GM21423 (cell line): ENCODE measurements around the gene DERL3.

ENCODE experiments used
- ATAC-seq: cut with Tn5 transposase; IDR thresholded peaks from one replicate; pipeline ENCODE4 v1.9.1; 2021; ENCODE audit warnings: mild to moderate bottlenecking, moderate library complexity; ENCODE audit not compliant: unreplicated experiment

DERL3 gene

GRCh38 chr22:23832226-23833016 is 6.4 kb downstream of the DERL3 start:
- no peak for ATAC-seq

GRCh38 chr22:23831781-23832180 is 7.0 kb downstream of the DERL3 start:
- no peak for ATAC-seq

DNA sequence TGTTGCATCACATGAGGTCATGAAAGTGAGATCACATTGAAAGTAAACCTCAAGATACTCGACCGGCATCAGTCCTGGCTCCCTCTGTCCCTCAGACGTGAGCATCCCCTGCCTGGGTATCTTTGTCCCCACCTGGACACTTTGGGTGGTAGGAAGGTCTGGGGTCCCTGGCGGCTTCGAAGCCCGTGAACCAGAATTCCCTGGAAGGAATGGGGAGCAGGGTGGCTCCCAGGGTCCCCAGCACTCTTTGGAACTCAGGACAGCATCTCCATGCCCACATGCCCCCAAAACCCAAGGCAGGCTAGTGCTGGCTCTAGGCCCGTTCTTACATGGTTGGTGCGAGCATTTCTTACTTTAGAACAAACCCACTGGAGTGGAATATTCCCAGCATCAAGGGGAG is 7.5 kb downstream of the DERL3 start:
- no peak for ATAC-seq

- ATAC-seq = no peak
Observed at GRCh38 chr22:23829845-23830372, 8.9 kb downstream of the DERL3 start.

DNA sequence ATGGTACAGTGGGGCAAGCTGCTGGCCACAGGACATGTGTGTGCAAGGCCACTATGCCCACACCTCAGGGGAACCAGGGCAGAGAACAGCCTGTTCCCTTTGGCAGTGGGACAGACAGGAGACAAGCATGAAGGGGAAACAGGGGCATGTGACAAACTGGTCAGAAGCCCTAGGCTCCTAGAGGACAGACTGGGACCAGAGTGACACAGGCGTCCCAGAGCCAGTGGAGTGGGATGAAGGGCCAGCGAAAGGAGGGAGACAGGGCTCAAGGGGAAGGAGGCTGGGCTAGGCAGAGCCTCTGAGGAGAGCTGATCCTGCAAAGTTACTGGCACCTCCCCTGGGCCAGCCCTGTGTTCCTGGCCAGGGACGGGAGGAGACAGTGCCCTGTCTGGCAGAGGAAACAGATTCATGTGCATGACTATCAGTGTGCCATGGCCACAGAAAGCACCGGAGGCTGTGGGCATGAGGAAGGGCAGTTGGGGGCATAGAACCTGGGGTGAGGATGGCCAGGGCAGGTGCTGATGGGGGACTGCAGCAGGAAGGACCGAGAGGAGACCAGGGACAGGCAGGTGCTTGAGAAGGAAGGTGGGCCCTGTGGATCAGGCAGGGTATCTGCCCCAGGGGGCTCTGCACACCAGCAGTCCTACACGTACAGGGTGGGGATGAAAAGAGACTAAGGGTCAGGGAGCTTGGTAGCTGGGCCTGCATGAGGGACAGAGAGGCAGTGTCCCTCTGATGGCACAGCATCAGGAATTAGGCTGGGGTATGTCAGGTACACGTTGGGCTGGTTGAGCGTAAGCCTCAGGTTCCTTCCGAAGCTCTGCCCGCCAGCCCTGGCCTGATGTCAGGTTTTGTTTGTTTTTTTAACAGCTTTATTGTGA is 9.8 kb downstream of the DERL3 start:
- no peak for ATAC-seq

DNA sequence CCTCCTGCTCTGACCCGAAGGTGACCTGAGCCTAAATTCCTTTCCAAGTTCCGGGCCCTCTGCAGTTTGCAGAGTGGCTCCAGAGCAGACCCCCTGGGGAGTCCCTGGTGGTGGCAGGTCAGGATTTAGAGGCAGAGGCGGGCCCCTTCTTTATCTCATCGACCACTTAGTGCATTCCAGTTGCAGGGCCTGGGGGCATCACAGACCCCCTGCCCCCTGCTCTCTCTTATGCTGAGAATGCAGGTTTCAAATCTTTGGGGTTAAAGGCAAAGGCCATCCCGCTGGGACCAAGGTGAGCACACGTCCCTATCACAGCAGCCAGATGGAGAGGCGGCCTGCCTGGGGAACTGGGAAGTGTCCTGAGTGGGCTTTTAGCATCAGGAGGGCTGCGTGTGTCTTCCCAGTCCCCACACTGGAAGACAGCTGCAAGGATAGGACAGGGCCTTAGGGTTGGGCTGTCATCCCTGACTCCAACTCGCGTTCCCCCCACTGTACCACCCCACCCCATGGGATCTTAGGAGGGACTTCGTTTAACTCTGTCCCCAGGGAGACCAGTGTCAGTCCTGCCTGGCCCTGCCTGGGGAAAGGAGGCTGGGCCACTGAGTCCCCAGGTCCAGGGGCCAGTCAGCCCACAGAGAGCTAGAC is 11.3 kb downstream of the DERL3 start:
- no peak for ATAC-seq

DNA sequence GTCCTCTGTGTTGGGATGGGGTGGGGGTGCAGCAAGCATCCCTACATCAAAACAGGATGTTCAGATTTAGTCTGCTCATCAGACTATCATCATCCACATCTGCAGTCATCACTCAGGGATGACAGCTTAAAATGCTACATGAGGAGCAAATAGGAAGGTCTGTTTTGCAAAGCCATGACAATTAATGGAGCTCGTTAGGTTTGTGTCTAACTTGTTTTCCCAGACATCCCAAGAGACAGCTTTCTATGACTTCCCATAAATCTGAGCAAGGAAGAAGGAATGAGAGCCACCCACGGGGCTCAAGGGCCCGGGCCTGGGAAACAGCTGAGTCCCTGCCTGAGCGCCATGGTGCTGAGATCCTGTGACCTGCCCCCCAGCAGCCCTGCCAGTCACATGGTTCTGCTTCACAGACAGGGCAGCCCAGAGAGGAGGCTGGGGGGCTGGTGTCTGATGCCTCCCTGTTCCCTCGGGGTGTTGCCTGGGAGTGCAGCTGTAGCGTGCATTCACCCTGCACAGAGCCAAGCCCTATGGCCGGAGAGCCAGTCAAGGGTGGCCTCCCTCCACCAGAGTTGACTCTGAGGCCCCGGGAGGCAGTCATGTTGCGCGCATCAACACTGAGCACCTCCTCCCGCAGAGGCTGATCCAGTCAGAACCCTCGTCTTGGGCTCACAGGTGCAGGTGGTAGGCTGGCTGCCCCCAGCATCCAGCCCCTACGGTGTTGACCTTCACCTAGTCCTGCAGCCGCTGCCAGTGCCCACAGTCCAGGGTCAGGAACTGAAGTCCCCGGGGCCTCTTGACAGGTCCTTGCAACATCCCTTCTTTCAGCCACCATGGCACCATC is 12.1 kb downstream of the DERL3 start:
- ATAC-seq = no peak

DNA sequence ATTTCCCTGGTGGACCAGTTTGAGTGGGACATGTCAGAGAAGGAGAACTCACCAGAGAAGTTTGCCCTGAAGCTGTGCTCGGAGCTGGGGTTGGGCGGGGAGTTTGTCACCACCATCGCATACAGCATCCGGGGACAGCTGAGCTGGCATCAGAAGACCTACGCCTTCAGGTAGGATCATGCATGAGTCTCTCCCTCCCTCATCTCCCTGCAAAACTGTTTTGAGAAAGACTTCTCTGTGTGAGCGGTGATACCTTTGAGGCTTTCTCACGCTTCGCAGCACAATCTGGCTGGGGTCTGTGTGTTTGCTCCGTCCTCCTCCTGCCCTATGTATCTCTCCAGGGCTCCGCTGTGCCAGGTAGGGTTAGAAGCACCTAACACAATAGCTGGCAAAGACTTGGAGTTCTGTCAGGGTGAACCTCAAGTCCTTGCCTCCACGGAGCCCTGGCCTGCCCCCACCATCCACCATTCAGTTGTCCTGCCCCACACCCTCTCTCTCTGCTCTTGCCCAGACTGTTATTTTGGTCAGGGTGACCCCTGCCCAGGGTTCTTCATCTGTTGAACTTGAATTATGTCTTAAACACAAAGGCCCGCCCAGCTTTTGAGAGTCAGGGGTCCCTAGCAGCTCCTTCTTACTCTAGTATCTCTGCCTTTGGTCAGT is 13.4 kb downstream of the DERL3 start:
- no peak for ATAC-seq

GRCh38 chr22:23824476-23825245 is 14.1 kb downstream of the DERL3 start:
- ATAC-seq = no peak

DNA sequence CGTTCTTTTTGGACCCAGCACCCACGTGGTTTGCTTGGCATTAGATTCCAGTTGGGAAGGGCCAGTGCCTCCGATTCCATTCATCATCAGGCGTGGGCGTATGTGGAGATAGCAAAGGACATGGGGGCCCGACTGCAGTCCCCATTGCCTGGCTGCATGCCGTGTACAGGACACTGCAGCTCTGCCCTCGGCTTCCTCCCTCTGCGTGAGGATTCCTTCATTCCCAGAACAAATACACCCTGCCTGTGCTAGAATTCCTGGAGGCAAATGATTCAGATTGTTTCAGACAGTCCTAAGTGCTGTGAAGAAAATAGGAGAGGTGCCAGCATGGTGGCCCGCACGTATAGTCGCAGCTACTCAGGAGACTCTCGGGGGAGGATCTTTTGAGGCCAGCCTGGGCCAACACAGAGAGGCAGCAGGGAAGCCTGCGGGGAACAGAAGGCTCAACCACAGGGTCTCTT is 15.4 kb downstream of the DERL3 start:
- ATAC-seq = no peak

- ATAC-seq = no peak
Observed at GRCh38 chr22:23822101-23822671, 16.6 kb downstream of the DERL3 start.

DNA sequence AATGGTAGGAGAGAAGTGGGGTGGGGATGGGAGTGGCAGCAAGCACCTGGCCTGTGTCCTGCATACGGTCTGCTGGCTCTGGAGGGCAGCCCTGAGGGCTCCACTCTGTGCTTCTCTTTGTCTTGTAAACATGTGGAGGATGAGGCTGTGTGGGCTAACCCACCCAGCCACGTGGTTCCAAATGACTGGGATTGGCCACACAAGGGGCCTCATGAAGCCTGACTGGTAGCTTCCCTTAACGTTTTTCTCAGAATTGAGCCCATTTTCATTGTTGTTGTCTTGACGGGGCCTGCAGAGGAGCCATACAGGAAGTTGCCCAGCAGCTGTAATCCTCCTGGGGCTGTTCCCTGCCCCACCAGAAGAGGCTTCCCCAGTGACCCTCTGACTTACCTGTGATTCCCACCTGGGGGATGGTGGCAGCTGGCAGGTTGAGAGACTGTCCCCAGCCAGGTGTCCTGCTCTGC is 18.0 kb downstream of the DERL3 start:
- no peak for ATAC-seq

- ATAC-seq = no peak
Observed at GRCh38 chr22:23818541-23818940, 20.3 kb downstream of the DERL3 start.

- ATAC-seq = no peak
Observed at GRCh38 chr22:23817146-23817545, 21.7 kb downstream of the DERL3 start.

DNA sequence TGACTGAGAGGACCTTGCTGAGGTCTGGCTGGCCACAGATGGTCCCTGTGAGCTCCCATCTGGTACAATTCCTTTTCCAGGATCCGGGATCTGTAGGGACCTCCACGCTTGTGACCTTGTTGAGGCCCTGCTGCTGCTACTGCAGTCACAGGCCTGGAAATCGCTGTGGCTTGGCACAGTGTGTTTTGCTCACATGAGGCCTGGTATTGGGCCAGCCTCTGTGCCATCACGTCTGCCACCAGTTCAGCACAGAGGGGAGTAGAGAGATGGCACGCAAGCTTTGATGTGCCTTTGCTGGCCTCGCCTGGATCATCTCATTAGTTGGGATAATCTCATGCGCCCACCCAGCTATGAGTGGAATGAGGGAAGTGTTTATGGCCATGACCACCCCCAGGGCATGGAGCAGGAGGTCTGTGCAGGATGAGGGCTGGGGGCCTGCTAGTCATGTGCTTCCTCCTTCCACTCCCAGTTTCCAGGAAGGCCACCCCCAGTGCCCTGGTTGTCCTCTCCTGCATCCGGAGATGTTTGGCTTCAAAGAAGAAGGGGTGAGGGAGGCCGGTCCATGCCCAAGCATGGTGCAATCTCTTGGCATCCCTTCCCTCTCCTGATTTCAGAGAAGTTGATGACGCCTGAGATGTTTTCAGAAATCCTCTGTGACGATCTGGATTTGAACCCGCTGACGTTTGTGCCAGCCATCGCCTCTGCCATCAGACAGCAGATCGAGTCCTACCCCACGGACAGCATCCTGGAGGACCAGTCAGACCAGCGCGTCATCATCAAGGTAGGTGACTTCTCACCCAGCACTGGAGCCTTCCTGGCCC is 22.4 kb downstream of the DERL3 start:
- no peak for ATAC-seq

DNA sequence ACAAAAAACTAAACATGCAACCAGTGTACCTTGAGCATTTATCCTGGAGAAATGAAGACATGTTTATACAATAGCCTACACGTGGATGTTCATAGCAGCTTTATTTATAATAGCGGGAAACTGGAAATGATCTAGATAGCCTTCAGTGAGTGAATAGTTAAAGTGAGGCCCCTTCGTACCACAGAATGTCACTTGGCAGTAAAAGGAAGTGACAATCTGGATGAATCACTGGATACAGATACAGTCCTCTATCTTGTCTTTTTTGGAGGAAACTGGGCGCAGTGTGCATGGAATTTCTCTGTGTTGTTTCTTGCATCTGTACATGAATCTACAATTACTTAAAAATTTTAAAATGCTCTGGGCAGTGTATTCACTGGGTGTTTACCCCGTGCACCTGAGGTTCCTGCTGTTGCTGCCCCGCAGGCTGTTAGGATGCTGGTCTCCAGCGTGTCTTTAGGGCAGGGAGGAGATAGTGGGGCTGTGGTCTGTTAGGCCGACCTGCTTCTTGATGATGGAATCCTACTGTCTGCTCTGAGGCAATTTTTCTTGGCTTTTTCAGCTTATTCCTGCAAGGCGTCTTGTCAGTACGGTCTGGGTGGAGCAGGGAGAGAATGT is 23.2 kb downstream of the DERL3 start:
- ATAC-seq = no peak

DNA sequence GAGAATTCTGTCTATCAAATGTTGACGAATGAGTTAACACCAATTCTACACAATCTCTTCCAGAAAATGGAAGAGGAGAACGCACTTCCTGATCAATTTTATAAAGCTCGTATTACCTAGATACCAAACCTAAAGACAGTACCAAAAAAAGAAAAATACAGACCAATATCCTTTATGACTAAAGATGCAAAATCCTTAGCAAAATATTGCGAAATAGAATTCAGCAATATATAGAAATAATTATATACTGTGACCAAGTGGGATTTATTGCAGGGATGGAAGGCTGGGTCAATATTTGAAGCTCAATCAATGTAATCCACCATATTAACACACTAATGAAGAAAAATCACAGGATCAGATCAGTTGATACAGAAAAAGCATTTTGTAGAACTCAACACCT is 26.4 kb downstream of the DERL3 start:
- no peak for ATAC-seq
